Measurements from ENCODE around the gene SYTL1.
A peak's percentile ranks its signal among the peaks of the same experiment; 100 is the strongest.
"Not testable (repeated sequence)": the region's sequence is repeated elsewhere in the genome, so short reads cannot be mapped to it uniquely, and the experiment has no call there.

SYTL1 gene

DNA sequence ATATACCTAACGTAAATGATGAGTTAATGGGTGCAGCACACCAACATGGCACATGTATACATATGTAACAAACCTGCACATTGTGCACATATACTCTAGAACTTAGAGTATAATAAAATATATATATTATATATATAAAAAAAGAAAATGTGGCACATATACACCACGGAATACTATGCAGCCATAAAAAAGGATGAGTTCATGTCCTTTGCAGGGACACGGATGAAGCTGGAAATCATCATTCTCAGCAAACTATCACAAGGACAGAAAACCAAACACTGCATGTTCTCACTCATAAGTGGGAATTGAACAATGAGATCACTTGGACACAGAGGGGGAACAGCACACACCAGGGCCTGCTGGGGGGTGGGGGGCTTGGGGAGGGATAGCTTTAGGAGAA lies 43.0 kb downstream of the SYTL1 start:
- not testable (repeated sequence) for DNase-seq (ENCODE audit: low spot score)

DNA sequence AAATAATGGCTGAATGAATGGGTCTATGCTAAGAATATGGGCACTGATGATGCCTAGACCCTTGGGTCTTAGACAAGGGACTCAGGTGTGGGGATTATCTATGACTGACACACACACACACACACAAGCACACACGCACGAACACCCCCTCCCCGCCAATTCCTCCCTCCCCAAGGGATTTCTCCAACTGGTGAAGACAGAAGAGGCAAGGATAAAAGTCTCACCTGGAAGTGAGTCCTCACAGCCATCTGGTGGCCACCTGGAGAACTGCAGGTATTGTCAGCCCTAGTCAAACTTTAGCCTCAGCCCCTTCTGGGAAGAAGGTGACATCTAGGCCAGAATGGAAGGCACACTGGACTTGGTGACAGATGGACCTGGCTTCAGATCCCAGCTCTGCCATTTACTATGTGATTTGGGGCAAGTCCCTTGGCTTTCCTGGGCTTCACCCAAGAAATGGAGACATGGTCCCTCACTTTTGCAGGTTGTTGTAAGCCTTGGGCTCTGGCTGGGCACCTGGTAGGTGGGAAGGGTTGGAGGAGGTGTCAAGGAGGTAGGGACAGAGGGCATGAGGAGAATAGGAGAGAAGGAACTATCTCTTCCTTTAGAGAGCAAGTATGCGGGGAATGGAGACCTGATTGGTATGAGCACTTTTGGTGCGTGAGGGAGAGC lies 46.6 kb downstream of the SYTL1 start:
- peak; percentile 62 for DNase-seq (ENCODE audit: low spot score)

DNA sequence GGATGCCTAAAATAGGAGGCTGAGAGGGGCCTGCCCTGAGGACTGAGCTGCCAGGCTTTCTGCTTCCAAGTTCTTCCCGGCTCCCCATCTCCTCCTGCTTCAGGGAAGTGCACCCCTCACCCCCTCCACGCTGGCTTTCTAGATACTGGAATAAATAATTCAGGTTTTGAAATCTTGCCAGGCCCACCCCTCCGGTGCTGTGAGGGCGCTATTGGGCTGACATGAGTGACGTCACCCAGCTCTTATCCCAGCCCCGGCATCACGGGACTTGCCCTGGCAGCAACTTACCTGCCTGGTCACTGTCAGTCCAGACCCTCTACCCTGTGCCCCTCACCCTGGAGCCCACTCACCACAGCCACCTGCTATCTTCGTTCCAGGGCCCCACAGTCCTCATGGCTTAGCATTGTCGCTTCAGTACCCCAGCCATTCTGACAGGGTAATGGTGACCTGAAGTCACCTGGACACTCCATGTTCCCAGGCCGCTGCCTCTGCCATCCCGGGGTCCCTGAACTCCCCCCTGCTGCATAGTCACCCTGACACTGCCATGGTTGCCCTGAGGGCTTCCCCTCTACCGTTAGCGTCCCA lies 49.8 kb downstream of the SYTL1 start:
- peak; percentile 59 for DNase-seq (ENCODE audit: low spot score)

DNA sequence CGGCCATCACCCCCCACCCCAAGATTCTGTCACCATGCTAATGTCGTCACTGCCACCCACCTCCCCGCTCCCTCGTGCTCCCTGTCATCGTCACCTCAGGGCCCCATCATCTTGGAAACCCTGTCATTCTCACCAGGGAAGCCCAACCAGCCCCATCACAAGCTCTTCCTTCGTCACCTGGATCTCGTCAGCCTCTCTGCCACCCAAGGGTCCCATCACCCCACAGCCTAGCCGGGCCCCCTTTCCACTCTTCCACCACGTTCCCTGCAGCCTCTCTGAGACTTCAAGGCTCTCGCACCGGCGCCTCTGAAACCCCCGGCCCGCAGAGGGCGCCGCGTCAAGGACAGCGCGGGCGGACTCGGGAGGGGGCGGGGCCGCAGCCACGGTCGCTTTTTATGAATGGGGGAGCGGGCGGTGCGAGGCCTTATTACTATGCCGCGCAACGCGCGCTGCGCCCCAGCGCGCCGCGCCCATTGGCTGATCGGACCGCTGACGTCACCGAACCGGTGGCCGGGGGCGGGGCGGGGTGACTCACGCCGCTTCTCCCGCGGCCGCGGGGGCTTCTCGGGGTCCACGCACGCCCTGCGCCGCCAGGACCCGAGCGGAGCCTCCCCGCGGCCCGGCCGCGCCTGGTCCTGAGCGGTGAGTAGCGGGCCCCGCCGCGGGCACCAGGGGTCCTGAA lies 50.4 kb downstream of the SYTL1 start, which contains the start of gene GPR3:
Gene GPR3 (plus strand): TSS at position 527 of the 682 bp plus-strand sequence. CDS start 1,177 bp downstream, outside the sequence.
- DNase-seq (ENCODE audit: low spot score) = peak; percentile 97

DNA sequence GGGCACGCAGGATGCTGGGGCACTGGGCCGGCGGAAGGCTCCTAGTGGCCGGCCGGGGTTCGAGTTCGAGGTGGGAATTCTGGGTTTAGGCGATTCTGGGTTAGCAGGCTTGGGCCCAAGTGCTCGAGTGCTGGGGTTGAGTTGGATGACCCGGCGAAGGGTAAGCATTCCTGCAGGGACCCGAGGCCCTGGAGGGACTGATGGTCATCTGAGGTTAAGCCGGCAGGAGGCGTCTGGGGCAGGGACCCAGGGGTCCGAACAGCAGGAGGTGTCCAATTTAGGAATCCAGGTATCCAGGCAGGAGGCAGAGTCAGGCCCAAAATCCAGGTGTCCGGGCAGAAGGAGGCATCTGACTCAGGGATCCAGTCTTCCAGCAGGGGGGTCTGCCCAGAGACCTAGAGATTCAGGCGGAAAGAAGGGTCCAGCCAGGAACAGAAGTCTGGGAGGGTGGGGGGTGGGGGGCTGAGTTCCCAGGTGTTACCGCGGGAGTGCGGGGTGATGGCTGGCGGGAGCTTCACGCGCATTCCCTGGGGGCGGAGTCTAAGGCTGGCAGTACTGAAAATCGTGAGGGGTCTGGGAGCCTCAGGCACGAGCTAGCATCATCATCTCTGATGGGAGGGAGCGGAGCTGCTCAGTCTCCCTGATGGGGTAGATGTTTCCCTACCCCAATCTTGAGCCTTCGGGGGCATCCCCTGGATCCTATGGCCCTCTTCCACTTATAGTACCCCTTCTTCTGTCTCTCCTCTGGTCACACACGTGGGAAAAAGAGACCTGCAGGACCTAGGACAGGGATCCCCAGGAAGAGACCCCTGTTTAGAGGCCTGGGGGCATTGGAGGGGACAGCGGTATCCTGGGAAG lies 51.2 kb downstream of the SYTL1 start:
- DNase-seq (ENCODE audit: low spot score) = peak; percentile 25

DNA sequence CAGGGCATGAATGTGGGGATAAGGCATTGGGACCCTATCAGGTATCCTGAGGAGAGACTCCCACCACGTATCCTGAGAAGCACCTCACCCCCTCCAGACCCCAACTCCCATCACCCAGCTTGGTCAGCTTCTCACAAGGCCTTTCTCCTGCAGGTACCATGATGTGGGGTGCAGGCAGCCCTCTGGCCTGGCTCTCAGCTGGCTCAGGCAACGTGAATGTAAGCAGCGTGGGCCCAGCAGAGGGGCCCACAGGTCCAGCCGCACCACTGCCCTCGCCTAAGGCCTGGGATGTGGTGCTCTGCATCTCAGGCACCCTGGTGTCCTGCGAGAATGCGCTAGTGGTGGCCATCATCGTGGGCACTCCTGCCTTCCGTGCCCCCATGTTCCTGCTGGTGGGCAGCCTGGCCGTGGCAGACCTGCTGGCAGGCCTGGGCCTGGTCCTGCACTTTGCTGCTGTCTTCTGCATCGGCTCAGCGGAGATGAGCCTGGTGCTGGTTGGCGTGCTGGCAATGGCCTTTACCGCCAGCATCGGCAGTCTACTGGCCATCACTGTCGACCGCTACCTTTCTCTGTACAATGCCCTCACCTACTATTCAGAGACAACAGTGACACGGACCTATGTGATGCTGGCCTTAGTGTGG lies 51.9 kb downstream of the SYTL1 start:
- DNase-seq (ENCODE audit: low spot score) = no peak

DNA sequence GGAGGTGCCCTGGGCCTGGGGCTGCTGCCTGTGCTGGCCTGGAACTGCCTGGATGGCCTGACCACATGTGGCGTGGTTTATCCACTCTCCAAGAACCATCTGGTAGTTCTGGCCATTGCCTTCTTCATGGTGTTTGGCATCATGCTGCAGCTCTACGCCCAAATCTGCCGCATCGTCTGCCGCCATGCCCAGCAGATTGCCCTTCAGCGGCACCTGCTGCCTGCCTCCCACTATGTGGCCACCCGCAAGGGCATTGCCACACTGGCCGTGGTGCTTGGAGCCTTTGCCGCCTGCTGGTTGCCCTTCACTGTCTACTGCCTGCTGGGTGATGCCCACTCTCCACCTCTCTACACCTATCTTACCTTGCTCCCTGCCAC lies 52.4 kb downstream of the SYTL1 start:
- no peak for DNase-seq (ENCODE audit: low spot score)

DNA sequence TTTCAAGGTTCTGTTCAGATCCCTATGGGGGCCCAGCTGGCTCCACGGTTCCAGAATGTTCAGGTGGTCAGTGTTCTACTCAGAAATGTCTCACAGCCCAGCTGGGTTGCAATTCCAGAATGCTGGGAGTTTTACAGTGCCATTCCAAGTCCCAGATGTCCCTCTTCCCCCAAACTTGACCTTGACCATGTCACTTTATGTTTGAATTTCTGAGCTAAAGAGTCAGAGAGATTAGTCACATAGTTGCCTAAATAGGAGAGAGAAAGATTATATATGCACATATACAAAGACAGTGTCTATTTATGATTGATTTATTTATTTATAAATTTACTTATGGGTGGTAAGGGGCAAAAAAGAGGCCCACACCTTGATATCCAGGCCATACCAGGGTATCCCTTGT lies 53.1 kb downstream of the SYTL1 start:
- DNase-seq (ENCODE audit: low spot score) = no peak

DNA sequence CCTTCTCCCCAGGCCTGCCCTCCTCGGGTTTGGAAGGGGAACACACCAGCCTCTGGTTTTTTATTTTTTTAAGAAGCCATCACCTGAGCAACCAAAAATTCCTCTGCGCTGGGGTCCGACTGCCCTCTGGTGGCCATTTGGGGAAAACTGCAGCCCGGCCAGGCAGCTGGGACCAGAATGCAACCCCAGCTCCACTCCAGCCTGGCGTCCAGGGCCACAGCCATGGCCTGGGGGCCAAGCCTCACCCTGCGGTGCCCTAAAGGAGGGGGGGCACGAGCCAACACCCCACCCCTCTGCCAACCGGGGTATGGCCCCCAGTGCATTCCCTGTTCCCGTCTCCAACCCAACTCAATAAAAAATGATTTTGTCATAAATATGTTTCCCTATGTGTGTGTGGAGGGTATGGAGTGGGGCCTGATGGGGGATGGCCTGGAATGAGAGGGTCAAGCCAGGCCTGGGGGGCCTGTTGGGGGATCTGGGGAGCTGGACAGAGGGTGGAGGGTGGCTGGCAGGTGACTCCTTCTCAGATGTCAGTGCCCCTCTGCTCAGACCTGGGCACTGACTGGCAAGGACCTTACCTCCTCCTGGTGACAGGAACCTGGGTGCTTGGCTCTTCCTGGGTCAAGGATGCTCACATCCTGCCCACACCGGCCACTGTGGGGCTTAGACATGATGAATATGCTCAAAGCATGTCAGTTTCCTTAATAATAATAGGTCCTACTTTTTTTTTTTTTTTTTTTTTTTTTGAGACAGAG lies 53.8 kb downstream of the SYTL1 start:
- peak; percentile 87 for DNase-seq (ENCODE audit: low spot score)

DNA sequence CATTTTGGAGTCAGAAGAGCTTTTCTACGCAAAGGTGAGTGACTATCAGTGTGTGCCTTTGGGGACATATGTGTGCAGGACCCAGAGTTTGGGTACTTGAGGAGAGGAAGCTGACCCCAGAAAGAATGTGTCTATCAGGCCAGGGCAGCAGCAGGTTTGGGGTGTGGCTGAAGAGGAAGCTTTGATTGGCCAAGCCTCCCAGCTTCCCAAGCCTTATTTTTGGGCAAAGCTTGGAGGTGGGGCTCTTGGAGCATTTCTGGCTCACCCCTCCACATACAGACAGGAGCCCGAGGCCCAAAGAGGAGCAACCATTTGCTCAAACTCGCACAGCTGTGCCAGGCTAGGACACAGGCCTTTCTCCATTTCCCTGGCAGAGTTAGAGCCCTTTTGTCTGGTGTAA lies 55.3 kb downstream of the SYTL1 start:
- no peak for DNase-seq (ENCODE audit: low spot score)

DNA sequence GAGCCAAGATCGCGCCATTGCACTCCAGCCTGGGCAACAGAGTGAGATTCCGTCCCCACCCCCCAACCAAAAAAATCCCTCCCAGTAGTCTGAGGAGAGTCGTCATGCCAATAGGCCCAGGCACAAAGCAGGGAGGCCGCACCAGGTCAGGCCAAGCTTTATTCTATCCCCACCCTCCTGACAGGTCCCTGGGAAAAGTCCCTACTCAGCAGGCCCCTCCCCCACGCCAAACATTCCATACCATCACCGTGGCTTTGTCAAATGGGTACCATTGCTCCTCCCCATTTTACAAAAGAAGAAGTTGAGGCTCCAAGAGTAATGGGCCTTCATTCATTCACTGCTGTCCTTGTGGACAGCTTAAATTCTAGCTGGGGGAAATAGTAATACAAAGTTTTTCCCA lies 55.9 kb downstream of the SYTL1 start:
- no peak for DNase-seq (ENCODE audit: low spot score)

DNA sequence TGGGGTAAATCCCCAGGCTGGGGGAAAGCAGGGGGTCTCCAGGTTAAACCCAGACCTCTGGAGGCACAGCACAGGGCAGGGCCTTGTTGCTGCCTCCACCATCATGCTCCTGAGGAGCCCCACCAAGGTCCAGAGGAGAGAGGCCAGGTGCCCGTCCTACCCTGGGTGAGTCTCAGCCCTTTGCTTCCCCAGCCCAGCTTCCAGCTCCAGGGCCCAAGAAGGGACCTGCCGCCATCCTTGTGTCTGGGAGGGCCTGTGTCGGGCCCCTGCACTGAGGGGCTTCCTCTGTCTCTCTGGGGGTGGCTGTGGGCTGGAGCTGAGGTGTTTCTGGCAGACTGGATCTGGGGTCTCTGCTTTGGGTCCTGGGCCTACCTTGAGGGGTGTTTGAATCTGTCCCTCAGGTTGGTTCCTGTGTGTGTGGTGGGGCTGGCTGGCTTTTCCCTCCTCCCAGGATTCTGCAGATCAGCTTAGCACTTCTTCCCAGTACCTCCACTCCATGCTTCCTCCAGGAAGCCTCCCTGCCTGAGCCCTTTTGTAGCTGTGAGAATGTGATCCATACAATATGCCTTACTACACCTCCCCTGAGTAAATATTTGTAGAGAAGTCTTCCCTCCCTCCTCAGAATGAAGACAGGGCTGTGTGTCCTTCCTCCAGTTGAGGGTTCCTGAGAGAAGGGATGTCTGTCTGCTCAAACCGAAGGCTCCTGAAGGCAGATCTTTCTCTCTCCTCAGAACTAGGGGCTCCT lies 56.8 kb downstream of the SYTL1 start:
- no peak for DNase-seq (ENCODE audit: low spot score)

DNA sequence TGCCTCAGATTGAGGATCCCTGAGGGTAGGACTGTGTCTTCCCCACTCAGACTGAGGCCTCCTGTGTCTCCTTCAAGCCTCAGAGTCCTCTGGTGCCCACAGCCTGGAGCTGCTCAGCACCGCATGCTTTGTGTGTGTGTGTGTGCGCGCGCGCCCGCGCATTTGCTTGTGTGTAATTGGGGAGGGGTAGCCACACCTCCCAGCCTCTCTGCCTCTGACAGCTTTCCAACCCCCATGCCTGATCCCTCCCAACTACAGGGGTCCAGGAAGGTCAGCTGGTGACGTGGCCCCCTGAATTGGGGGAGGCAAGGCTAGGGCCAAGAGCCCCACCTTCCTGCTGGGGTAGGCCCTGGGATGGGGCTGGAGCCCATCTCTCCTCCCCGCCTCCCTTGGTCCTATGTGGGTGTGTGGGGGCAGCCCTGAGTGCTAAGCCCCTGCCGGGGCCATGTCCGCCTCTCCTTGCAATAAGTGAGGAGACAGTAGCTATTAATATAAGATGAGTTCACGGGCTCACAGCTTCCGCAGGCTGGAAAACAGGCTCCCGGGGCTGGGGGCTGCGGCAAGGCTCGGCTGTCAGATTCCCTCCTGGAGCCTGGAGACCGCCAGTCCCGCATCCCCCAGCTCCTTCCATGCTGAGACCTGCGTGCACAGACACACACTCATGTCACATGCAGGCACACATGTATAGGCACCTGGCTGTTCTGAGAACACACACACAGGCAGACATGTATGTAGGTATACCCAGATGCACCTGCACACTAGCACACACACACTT lies 57.6 kb downstream of the SYTL1 start:
- DNase-seq (ENCODE audit: low spot score) = no peak

DNA sequence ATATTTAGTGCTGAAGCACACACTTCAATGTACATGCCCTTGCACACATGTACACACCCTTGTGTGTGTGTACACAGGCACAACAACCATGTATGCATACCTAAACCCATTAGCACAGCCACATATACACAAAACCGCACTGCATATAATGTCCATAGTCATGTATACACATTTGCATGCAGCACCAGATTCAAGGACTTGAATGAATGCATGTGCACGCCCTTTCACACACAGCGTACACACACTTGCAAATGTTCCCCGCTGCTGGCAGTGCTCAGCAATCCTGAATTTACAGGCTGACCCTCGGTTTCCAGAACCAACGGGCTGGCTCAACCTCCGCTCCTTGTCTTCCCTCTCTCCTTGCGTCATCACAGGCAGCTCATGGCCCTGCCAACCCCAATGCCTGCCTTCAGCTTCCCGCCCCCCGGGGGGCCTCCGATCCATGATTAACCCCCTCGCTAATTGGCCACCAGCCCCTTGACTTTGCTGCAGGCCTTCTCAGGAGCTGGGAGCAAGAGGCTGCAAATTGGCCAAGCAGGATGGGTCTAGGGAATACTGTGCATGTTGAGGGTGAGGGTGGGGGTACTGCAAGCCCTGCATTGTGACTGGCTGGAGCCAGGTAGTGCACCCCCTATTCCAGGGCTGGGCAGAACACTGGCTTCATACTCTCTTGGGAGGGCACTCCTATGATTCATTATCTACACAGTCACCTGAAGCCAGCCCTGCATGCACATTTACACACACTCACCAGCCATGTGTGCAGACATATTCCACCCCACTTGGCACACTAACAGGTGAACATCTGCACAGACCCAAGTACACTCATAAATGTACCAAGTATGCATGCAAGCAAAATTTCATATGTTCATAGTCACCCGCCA lies 58.5 kb downstream of the SYTL1 start:
- no peak for DNase-seq (ENCODE audit: low spot score)

DNA sequence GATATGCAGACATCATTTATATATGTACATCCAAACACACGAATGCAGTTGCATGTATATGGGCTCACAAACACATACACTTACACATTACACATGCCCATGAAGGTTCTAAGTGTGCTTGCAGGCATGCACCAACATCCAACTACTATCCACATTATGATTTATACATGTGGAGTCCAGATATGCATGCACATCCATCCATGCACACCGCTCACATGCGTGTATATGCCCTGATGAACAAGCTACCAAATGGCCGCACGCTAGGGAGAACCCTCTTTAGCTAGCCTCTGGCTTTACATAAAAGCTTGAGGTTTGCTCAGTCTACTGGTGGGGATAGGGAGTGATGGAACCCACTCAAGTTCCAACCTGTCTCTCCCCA lies 59.1 kb downstream of the SYTL1 start:
- no peak for DNase-seq (ENCODE audit: low spot score)

DNA sequence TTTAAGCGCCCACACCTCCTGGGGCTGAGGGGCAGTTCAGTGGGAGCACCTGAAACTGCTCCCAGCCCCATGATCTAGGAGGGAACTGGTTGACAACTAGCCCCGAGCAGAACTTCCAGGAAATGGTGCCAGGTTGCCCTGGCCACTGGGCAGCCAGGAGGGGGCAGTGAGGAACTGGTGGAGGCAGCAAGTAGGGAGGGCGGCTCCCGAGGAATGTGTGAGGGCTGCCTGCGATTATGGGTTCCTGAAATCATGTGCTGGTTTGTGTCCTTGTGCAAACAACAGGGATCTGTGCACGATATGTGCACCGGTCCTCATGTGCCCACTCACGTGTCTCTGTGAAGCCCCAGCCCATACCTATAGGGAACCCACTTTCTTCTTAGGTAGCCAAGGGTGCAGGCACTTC lies 60.5 kb downstream of the SYTL1 start:
- peak; percentile 58 for DNase-seq (ENCODE audit: low spot score)

DNA sequence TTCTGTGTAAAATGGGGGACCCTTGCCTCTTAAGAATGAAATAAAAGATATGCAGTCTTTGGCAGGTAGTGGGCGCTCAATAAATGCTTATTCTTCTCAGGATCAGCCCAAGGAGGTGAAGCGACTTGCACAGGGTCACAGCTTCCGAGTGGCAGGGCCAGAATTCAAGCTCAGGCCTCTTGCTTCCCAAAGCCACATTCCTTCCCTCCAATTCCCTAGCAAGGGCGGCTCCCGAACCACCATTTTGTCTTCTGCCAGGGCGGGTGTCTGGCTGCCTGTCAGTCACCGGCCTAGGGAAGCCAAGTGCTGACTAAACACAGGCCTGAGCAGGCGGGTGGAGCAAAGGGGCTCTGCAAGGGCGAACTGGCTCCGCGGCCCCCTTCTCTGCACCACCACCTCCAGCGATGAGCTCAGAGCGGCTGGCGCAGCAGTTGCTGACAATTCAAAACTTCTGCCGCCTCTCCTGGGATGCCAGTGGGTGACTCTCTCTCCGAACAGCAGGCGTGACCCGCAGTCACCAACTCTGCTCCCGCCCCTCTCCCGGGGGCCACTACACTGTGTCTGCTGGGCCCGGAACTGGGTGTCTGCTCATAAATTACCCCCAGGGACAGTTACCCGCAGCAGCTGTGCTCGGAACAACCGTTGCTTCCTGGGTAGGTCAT lies 61.4 kb downstream of the SYTL1 start:
- DNase-seq (ENCODE audit: low spot score) = no peak
